ENCODE data around the gene ANKRD6.

DNA sequence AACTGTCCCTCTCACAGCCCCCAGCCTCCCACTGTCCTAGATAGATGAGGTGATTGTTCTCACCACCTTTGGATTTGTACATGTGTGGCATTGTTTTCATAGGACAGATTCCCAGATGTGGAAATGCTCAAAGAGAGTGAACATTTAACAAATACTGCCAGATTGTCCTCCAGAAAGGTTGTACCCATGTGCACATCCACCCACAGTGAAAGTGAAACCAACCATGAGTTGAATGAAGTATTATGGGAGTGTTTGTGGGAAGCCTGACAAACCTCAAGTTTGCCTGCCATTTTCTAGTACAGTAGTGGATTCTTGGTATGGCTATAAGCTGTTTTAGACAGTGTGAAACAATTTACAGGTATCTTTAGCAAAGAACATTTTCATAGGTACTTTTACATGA is 42.7 kb downstream of the ANKRD6 start:
- TF ChIP-seq POLR2A (IDR thresholded peaks at IDR 0.05) (no peak), CTCF (IDR thresholded peaks at IDR 0.05) (no peak), EP300 (IDR thresholded peaks at IDR 0.05; ENCODE audit: low read depth) (no peak), POLR2AphosphoS5 (IDR thresholded peaks at IDR 0.05) (no peak)
